Measurements from ENCODE around the gene RAET1E. TPM values are rescaled to one million over a fixed set of nuclear protein-coding genes. Genes with fewer than 3 reads are reported as not detected.
"Not testable (repeated sequence)": the region's sequence is repeated elsewhere in the genome, so short reads cannot be mapped to it uniquely, and the experiment has no call there.

RAET1E gene, protein sequence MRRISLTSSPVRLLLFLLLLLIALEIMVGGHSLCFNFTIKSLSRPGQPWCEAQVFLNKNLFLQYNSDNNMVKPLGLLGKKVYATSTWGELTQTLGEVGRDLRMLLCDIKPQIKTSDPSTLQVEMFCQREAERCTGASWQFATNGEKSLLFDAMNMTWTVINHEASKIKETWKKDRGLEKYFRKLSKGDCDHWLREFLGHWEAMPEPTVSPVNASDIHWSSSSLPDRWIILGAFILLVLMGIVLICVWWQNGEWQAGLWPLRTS
- under 1 TPM; 0.18 to 0.65 TPM for total RNA-seq
- polyA plus RNA-seq, result 1 to 10 TPM in 1 of 2 donors, not detected in 1; 1.7 TPM
- long read RNA-seq, donor 1, partial matches to known transcripts, result 0 of 2 reads
- long read RNA-seq, donor 1, other reads (novel, unspliced or antisense), result 2 of 2 reads
- long read RNA-seq, donor 2, result 0 reads

GRCh38 chr6:149897855-149898744, at the start of gene RAET1E:
Gene RAET1E (minus strand): TSS chr6:149898113. CDS start chr6:149890901, 7,212 bp downstream.
- DNase-seq (peak; percentile 26 to 47), ATAC-seq (ENCODE audit: low FRiP score) (no peak)
- H3K9me3 ChIP-seq (ENCODE audit: control insufficient read depth, low read length), result no peaks in the 10 kb centered on the region
- no peak within 1 kb of the TSS for H3K4me3 ChIP-seq (ENCODE audit: low read length in 2 of 2)
- peak within 1 kb of the TSS in 1 of 2 donors; percentile 39 for H3K27ac ChIP-seq (ENCODE audit: low read depth in 1 of 2, low read length in 2 of 2)
- whole genome bisulfite sequencing, 2 donors, result 72 to 73% methylated on average over 15 to 17 of the region's 17 CpGs
- no peaks in the 10 kb centered on the region for H3K36me3 ChIP-seq (ENCODE audit: control insufficient read depth in 1 of 2, insufficient read depth in 2 of 2, low read length in 1 of 2)
- intact Hi-C loops (cut with DNase I), result no loop called here
- no peaks in the 10 kb centered on the region for H3K27me3 ChIP-seq (ENCODE audit: control insufficient read depth in 1 of 2, insufficient read depth in 2 of 2, low read length in 1 of 2)
- H3K4me1 ChIP-seq (ENCODE audit: control insufficient read depth in 1 of 2, insufficient read depth in 2 of 2, low read length in 2 of 2), result peaks cover 0 to 3% of the 10 kb centered on the region in 2 donors

- H3K4me1 ChIP-seq (ENCODE audit: control insufficient read depth in 1 of 2, insufficient read depth in 2 of 2, low read length in 2 of 2); intact Hi-C loops (cut with DNase I); ATAC-seq (ENCODE audit: low FRiP score): not testable (repeated sequence)
Observed at GRCh38 chr6:149947533-149947932, 49.6 kb upstream of the RAET1E start.

GRCh38 chr6:149946631-149947030, 48.7 kb upstream of the RAET1E start:
- H3K27me3 ChIP-seq (ENCODE audit: control insufficient read depth in 1 of 2, insufficient read depth in 2 of 2, low read length in 1 of 2); intact Hi-C loops (cut with DNase I); DNase-seq; H3K4me3 ChIP-seq (ENCODE audit: low read length in 2 of 2); H3K4me1 ChIP-seq (ENCODE audit: control insufficient read depth in 1 of 2, insufficient read depth in 2 of 2, low read length in 2 of 2); ATAC-seq (ENCODE audit: low FRiP score); H3K36me3 ChIP-seq (ENCODE audit: control insufficient read depth in 1 of 2, insufficient read depth in 2 of 2, low read length in 1 of 2); H3K9me3 ChIP-seq (ENCODE audit: control insufficient read depth, low read length); H3K27ac ChIP-seq (ENCODE audit: low read depth in 1 of 2, low read length in 2 of 2): not testable (repeated sequence)
- WGBS, 2 donors, result 60 to 75% methylated on average over 7 of the region's 7 CpGs

More at GRCh38 chr6:149947533-149947932, 49.6 kb upstream of the RAET1E start:
- H3K36me3 ChIP-seq (ENCODE audit: control insufficient read depth in 1 of 2, insufficient read depth in 2 of 2, low read length in 1 of 2); H3K9me3 ChIP-seq (ENCODE audit: control insufficient read depth, low read length); H3K27me3 ChIP-seq (ENCODE audit: control insufficient read depth in 1 of 2, insufficient read depth in 2 of 2, low read length in 1 of 2); H3K4me3 ChIP-seq (ENCODE audit: low read length in 2 of 2); H3K27ac ChIP-seq (ENCODE audit: low read depth in 1 of 2, low read length in 2 of 2); DNase-seq: not testable (repeated sequence)
- WGBS, 2 donors, result no CpG with 5 or more reads among the region's 1 CpG

GRCh38 chr6:149945276-149945675, 47.4 kb upstream of the RAET1E start:
- H3K9me3 ChIP-seq (ENCODE audit: control insufficient read depth, low read length); H3K27ac ChIP-seq (ENCODE audit: low read depth in 1 of 2, low read length in 2 of 2); DNase-seq; H3K36me3 ChIP-seq (ENCODE audit: control insufficient read depth in 1 of 2, insufficient read depth in 2 of 2, low read length in 1 of 2); ATAC-seq (ENCODE audit: low FRiP score); H3K27me3 ChIP-seq (ENCODE audit: control insufficient read depth in 1 of 2, insufficient read depth in 2 of 2, low read length in 1 of 2); H3K4me1 ChIP-seq (ENCODE audit: control insufficient read depth in 1 of 2, insufficient read depth in 2 of 2, low read length in 2 of 2); intact Hi-C loops (cut with DNase I); H3K4me3 ChIP-seq (ENCODE audit: low read length in 2 of 2): not testable (repeated sequence)
- WGBS, 2 donors, result 73 to 87% methylated on average over 3 to 5 of the region's 6 CpGs

DNA sequence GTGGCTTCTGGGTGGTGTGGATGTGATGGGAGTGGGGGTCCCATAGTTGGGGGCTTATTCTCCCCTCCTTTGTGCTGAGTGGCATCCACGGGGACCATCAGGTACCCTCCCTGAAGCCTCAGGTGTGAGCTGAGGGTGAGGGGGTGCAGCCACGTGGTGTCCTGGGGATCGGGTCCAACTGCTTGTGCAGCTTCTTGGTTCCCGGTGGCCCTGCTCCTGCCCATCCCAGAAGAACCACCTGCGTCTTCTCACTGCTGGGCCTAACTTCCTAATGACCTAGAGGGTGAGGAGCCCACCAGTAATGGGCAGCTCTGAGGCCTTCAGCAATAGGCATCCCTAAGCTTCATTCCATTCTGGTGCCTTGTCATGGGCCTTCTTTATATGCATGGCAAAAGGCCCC, 45.4 kb upstream of the RAET1E start:
- H3K9me3 ChIP-seq (ENCODE audit: control insufficient read depth, low read length); H3K4me1 ChIP-seq (ENCODE audit: control insufficient read depth in 1 of 2, insufficient read depth in 2 of 2, low read length in 2 of 2); ATAC-seq (ENCODE audit: low FRiP score); H3K36me3 ChIP-seq (ENCODE audit: control insufficient read depth in 1 of 2, insufficient read depth in 2 of 2, low read length in 1 of 2); intact Hi-C loops (cut with DNase I); H3K4me3 ChIP-seq (ENCODE audit: low read length in 2 of 2); DNase-seq; H3K27me3 ChIP-seq (ENCODE audit: control insufficient read depth in 1 of 2, insufficient read depth in 2 of 2, low read length in 1 of 2); H3K27ac ChIP-seq (ENCODE audit: low read depth in 1 of 2, low read length in 2 of 2): not testable (repeated sequence)
- 86 to 90% methylated on average over 5 of the region's 5 CpGs for WGBS, 2 donors

GRCh38 chr6:149942461-149942829, 44.5 kb upstream of the RAET1E start:
- H3K4me3 ChIP-seq (ENCODE audit: low read length in 2 of 2), result no peak overlapping the region
- WGBS, 2 donors, result 36 to 39% methylated on average over 11 to 13 of the region's 13 CpGs
- DNase-seq (no peak), ATAC-seq (ENCODE audit: low FRiP score) (no peak)
- intact Hi-C loops (cut with DNase I), result no loop called here
- H3K27me3 ChIP-seq (ENCODE audit: control insufficient read depth in 1 of 2, insufficient read depth in 2 of 2, low read length in 1 of 2), result no peaks in the 10 kb centered on the region
- no peaks in the 10 kb centered on the region for H3K9me3 ChIP-seq (ENCODE audit: control insufficient read depth, low read length)
- no peak overlapping the region for H3K27ac ChIP-seq (ENCODE audit: low read depth in 1 of 2, low read length in 2 of 2)
- no peaks in the 10 kb centered on the region for H3K4me1 ChIP-seq (ENCODE audit: control insufficient read depth in 1 of 2, insufficient read depth in 2 of 2, low read length in 2 of 2)
- H3K36me3 ChIP-seq (ENCODE audit: control insufficient read depth in 1 of 2, insufficient read depth in 2 of 2, low read length in 1 of 2), result no peaks in the 10 kb centered on the region

DNA sequence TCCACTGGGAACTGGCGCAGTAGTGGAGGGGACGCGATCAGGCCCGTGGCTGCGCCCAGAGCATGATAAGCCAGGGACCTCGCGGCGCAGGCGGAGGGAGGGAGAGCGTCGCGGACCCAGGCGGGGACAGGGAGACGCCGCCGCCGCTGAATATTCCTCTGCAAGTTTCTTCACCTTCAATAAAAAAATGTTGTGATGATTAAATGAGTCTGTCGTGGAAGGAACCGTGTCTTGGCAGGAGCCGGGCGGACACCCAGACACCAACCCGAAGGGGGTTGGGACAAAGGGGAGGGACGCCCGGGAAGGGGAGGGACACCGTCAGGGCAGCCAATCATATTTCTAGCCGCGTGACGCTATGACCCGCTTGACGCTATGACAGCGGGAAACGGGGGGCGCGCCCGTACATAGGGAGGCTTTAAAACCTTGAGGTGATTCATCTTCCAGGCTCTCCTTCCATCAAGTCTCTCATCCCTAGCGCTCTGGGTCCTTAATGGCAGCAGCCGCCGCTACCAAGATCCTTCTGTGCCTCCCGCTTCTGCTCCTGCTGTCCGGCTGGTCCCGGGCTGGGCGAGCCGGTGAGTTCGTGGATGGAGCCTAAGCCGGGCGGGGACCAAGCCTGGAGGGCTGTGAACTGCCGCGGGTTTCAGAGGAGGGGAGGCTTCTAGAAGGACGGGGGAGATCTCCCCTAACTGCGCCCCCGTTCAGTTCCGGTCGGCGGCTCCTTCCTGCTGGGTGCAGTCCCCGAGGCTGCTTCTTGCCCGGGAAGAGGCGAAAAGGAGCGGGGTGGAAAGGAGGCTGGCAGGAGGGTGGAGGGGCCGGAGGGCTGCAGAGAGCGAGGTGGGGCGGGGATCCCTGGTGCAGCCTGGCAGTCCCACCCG, 43.9 kb upstream of the RAET1E start, which contains the start of gene ULBP2:
ULBP2 (plus strand) TSS at position 432 of the 878 bp plus-strand sequence; CDS start at position 491, 59 bp downstream.
- H3K36me3 ChIP-seq (ENCODE audit: control insufficient read depth in 1 of 2, insufficient read depth in 2 of 2, low read length in 1 of 2), result no peaks in the 10 kb centered on the region
- peak within 1 kb of the TSS in 1 of 2 donors; percentile 23 for H3K4me3 ChIP-seq (ENCODE audit: low read length in 2 of 2)
- ATAC-seq (ENCODE audit: low FRiP score) (peak; percentile 89), DNase-seq (peak; percentile 94 to 95)
- WGBS, 2 donors, result 0 to 1% methylated on average over 57 to 62 of the region's 62 CpGs
- H3K9me3 ChIP-seq (ENCODE audit: control insufficient read depth, low read length), result no peaks in the 10 kb centered on the region
- intact Hi-C loops (cut with DNase I), result no loop called here
- no peak within 1 kb of the TSS for H3K27ac ChIP-seq (ENCODE audit: low read depth in 1 of 2, low read length in 2 of 2)
- no peaks in the 10 kb centered on the region for H3K4me1 ChIP-seq (ENCODE audit: control insufficient read depth in 1 of 2, insufficient read depth in 2 of 2, low read length in 2 of 2)
- no peaks in the 10 kb centered on the region for H3K27me3 ChIP-seq (ENCODE audit: control insufficient read depth in 1 of 2, insufficient read depth in 2 of 2, low read length in 1 of 2)

DNA sequence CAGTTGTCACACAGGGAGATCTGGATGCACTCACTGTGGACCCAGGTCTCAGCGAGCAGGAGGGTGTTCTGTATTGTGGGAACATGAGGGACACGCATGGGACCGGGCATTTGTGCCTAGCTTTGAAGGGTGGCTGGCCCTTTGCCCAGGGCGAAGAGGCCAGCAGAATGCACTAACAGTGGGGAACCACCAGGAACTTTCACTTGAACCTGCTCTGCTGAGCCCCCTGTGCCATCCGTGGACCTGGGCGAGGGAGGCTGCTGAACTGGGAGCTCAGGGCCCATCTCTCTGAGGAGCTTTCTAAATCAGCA, 42.7 kb upstream of the RAET1E start:
- intact Hi-C loops (cut with DNase I), result no loop called here
- DNase-seq, result peak in 1 of 2 donors; percentile 34
- Histone ChIP-seq H3K4me3 (ENCODE audit: low read length in 2 of 2) (no peak overlapping the region), H3K36me3 (ENCODE audit: control insufficient read depth in 1 of 2, insufficient read depth in 2 of 2, low read length in 1 of 2) (no peaks in the 10 kb centered on the region), H3K27me3 (ENCODE audit: control insufficient read depth in 1 of 2, insufficient read depth in 2 of 2, low read length in 1 of 2) (no peaks in the 10 kb centered on the region), H3K9me3 (ENCODE audit: control insufficient read depth, low read length) (no peaks in the 10 kb centered on the region), H3K27ac (ENCODE audit: low read depth in 1 of 2, low read length in 2 of 2) (no peak overlapping the region), H3K4me1 (ENCODE audit: control insufficient read depth in 1 of 2, insufficient read depth in 2 of 2, low read length in 2 of 2) (no peaks in the 10 kb centered on the region)
- ATAC-seq (ENCODE audit: low FRiP score), result no peak
- 24 to 27% methylated on average over 6 of the region's 6 CpGs for WGBS, 2 donors

All from aorta (tissue), 5 donors.